Astrocyte of the spinal cord (primary cell): Measurements from ENCODE around the gene MPND.
A peak's percentile ranks its signal among the peaks of the same experiment; 100 is the strongest.

Source experiments
- DNase-seq: peaks from one replicate; pipeline ENCODE4 v3.0.0; 2011; ENCODE audit warnings: low read depth, low spot score
- H3K4me3 ChIP-seq: 2 replicates; pipeline ENCODE4 v1.5.1; 2011; ENCODE audit warnings: low read depth, mild to moderate bottlenecking, low read length, moderate library complexity
- in situ Hi-C: cut with HindIII; loops from 2 replicates; pipeline ENCODE4 v1.10.0; 2017; ENCODE audit warnings: low sequenced_read_pairs
- TF ChIP-seq, protein P1 (sequence below): IDR thresholded peaks from 2 replicates; pipeline ENCODE4 v1.5.1; 2012; ENCODE audit warnings: low read depth, mild to moderate bottlenecking, low read length, inconsistent platforms

The MPND gene

DNA sequence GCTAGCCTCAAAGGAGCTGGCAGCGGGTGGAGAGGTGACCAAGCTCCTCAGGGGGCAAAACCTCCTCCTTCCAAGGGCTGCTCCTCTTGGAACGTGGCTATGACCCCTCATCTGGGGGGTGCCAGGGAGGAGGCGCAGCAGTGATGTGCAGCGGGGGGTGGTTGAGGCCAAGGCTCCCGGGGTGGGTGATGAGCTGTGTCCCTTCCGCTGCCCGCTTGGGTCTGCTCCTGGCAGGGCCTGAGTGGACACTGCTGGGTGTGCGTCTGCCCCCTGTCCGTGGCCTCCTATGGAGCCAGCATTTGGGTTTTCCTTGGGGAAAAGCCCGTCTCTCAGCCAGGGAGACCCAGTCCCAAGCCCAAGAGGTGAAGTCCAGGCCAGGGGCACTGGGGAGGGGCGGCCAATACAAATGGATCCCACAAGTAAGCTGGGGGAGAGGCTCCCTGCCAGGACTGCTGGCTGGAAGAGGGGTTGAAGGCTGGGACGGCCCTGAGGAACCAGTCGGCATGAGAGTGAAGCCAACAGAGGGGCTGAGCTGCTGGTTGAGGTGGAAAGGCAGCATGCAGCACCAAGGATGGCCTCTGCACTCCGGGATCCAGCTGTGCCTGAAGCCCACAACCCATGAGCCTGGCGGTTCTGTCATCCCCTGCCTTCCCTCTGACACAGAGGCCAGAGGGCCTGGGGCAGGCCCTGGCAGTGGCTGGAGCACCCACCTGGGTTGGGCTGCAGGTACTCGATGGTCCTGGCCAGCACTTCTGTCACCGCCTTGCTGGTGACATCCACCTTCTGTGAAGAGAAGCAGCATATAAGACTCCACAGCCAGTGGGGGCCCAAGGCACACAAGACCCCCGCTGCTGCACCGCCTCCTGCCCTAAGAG, 22.7 kb downstream of the MPND start:
- DNase-seq, result no peak
- in situ Hi-C loops, result no loop called here
- TF ChIP-seq, protein P1, sequence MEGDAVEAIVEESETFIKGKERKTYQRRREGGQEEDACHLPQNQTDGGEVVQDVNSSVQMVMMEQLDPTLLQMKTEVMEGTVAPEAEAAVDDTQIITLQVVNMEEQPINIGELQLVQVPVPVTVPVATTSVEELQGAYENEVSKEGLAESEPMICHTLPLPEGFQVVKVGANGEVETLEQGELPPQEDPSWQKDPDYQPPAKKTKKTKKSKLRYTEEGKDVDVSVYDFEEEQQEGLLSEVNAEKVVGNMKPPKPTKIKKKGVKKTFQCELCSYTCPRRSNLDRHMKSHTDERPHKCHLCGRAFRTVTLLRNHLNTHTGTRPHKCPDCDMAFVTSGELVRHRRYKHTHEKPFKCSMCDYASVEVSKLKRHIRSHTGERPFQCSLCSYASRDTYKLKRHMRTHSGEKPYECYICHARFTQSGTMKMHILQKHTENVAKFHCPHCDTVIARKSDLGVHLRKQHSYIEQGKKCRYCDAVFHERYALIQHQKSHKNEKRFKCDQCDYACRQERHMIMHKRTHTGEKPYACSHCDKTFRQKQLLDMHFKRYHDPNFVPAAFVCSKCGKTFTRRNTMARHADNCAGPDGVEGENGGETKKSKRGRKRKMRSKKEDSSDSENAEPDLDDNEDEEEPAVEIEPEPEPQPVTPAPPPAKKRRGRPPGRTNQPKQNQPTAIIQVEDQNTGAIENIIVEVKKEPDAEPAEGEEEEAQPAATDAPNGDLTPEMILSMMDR, result no peak
- no peak overlapping the region for H3K4me3 ChIP-seq

DNA sequence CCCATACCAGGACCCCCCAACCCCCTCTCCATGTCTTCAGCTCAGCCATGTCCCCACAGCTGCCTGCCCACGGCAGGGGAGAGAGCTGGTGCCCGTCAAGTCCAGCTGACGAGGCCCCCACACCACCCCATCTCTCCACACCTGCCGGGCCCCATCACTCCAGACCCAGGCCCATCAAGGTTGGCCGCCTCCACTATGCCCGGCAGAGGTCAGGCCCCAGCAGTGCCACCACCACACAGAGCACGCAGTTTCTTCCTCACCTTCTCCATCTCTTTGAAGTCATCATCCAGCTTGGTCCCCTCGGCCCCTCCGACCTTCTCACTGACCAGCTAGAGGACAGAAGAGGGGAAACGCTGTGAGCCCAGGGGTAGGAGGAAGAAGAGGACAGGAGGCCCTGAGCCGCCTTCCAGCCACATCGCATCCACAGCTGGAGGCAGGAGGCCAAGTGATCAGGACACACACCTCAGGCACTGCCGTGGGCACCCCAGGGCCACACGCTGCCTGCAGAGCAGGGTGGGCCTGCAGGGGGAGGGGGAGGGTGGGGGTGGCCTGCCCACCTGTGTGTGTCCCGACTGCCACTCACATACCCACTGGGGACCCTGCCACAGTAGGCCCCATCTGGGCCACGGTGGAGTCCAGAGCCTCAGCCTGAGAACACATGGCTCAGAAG, 23.4 kb downstream of the MPND start:
- H3K4me3 ChIP-seq, result no peak overlapping the region
- in situ Hi-C loops, result no loop called here
- DNase-seq, result no peak
- TF ChIP-seq, protein P1, result no peak

DNA sequence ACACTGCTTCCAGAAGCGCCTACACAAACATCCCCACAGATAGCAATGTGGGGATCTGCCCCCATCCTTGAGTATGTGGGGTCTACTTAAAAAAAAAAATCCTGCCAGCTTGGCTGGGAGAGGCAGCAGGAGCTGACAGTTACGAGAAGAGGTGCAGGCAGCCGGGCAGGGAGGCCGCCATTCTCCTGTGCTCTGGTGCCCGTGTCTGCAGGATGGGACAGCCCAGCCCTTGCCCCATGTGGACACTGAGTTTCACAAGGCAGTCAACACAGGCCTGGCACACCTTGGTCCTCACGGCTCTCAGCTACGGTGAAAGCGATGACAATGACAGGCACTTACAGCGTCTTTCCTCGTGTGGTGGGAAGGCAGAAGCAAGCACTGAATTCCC, 24.0 kb downstream of the MPND start:
- in situ Hi-C loops, result no loop called here
- TF ChIP-seq, protein P1, result no peak

DNA sequence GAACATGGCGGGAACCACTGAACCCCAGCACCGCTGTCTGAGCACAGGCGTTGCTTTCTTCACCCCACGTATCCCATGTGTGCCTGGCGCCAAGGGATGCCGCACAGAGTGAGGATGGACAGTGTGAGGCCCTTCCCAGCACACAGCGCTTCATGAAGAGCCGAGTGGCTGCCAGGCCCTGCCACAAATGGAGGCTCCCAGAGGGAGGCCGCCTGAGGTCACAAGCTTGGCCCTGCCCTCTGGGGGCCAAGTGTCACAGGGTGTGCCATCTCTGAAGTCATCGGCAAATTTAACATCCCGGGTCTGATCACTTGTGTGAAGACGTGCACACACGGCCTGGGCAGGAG, 24.4 kb downstream of the MPND start:
- H3K4me3 ChIP-seq, result no peak overlapping the region
- TF ChIP-seq, protein P1, result no peak
- in situ Hi-C loops, result no loop called here
- DNase-seq, result no peak

More for the DNA sequence above, 24.0 kb downstream of the MPND start:
- no peak for DNase-seq
- H3K4me3 ChIP-seq, result no peak overlapping the region

DNA sequence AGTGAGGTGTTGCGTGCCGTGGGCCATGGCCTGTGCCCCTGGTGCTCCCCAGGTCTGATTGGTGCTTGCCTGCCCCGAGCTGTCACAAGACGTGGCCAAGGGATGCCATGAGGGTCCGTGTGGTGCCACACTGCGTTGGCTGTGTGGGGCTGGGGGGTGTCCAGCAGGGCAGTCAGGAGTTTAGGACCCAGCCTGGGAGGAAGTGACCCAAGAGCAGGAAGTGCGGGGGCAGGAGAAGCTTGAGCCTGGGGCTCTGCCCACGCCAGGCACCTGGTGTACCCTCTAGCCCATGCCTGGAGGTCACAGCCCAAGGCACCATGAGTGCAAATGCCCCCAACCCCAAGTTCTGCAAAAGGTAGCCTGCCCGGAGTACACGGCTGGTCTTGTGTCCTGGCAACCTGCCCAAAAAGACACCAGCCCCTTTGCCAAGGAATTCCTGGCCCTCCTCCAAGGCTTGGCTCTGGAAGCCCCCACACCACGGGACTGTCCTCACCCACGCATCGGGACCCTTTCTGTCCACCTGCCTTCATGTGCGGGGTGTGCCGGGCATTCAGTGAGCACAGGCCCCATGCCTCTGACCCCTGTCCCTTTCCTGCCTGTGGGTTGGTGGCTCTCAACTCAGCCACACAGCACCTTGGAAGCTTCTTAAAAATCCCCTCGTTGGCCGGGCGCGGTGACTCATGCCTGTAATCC, 24.9 kb downstream of the MPND start:
- no peak for DNase-seq
- in situ Hi-C loops, result no loop called here
- H3K4me3 ChIP-seq, result no peak overlapping the region
- TF ChIP-seq, protein P1, result no peak

DNA sequence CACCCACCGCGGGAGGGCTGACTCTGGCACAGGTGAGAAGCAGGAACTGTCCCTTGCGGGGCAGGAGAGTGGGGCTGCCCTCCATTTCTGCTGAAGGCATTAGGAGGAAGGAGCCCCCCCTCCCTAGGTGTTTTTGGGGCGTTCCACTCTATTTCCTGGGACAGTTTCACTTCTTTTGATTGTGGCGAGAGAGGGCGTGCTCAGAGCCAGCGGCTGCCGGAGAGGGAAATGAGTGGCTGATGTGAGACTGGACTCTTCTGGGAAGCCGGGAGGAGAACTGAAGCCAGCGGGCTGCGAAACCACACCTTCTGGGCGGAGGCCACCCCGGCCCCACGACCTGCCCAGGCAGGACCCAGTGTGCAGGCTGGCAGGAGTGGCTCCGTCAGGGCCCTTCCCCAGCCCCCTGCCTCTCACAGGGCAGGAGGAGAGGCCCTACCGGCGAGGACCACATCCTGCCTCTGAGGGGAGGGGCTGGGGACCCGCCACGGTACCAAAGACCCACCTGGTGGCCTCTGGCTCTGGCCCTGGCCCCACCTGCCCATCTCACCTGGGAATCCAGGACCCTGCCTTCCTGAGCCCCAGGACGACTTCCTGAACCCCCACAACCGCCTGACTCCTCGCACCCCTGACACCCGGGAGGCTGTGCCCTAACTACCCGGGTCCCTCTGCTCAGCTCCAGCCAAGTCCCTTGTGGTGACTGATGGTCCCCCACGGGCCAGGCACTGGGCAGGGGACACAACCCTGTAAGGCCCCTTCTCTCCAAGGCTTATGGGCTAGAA, 25.9 kb downstream of the MPND start:
- DNase-seq, result peak; percentile 35
- no peak overlapping the region for H3K4me3 ChIP-seq
- in situ Hi-C loops, result no loop called here
- TF ChIP-seq, protein P1, result no peak
